HG02759 (cell line): ENCODE results near the gene PRPSAP2.
"Not testable (repeated sequence)": the region's sequence is repeated elsewhere in the genome, so short reads cannot be mapped to it uniquely, and the experiment has no call there.

ENCODE experiments used
- ATAC-seq: cut with Tn5 transposase; IDR thresholded peaks from one replicate; pipeline ENCODE4 v1.9.1; 2021; ENCODE audit warnings: mild to moderate bottlenecking, moderate library complexity; ENCODE audit not compliant: unreplicated experiment

Gene PRPSAP2

GRCh38 chr17:18937981-18938691 lies 80.2 kb downstream of the PRPSAP2 start:
- ATAC-seq = no peak

GRCh38 chr17:18938692-18939023 lies 80.7 kb downstream of the PRPSAP2 start:
- no peak for ATAC-seq

- ATAC-seq = no peak
Observed at GRCh38 chr17:18944646-18945045, 86.7 kb downstream of the PRPSAP2 start.

DNA sequence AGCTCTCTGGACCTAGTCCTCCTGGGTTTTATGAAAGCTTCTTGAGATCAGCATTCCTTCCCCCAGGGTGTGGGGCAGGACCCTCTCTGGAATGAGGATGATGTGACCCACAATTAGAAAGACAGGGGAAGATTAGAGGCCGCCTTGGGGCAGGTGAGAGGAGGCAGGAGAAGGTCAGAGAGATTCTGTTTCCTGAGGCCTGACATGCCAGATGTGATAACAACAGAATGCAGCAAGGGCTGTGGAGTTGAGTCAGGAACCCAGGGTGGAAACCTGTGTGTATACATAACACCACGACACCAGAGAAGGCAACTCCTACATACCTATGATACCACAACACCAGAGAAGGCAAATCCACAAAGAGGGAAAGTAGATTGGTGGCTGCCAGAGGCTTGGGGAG lies 88.6 kb downstream of the PRPSAP2 start:
- ATAC-seq = no peak

DNA sequence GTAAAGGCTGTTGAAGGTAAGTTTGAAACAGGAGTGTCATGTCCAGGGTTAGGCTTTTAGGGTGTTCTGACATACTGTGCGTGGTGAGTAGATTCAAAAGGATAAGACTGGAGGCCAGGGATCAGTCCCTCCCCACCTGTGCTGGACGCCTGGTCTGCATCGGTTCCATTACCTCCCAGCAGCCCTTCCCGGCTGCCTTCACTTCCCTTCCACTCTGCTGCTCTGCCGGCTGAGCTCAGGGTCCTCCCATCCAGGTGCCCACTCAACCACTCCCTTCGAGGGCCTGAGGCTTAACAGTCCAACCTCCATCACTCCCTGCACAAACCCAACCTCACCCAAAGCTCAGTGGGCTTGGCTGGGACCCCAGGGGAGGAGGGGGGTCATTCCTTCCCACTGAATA lies 89.9 kb downstream of the PRPSAP2 start:
- ATAC-seq = no peak

DNA sequence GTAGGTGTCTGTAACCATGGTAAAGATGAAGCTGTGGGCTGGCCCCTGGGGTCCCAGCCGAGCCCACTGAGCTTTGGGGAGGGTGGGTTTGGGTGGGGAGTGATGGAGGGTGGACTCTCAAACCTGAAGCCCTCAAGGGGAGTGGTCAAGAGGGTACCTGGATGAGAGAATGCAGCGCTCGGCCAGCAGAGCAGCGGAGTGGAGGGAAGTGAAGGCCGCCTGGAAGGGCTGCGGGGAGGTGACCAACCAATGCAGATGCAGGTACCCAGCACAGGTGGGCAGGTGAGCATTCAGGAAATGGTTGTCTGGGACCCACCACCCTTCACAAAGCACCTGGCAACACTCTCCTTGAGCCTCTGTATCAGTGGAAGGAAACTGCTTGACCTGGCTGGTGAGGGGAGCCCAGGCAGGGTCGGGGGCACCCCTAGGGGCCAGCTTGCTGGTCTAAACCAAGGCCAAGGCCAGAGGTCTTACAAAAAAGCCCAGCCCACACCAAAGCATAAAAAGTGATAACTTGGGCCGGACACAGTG lies 90.6 kb downstream of the PRPSAP2 start:
- no peak for ATAC-seq

- no peak for ATAC-seq
Observed at GRCh38 chr17:18949566-18949965, 91.6 kb downstream of the PRPSAP2 start.

- no peak for ATAC-seq
Observed at GRCh38 chr17:18950346-18950745, 92.4 kb downstream of the PRPSAP2 start.

- no peak for ATAC-seq
Observed at GRCh38 chr17:18950944-18951905, 93.3 kb downstream of the PRPSAP2 start.

DNA sequence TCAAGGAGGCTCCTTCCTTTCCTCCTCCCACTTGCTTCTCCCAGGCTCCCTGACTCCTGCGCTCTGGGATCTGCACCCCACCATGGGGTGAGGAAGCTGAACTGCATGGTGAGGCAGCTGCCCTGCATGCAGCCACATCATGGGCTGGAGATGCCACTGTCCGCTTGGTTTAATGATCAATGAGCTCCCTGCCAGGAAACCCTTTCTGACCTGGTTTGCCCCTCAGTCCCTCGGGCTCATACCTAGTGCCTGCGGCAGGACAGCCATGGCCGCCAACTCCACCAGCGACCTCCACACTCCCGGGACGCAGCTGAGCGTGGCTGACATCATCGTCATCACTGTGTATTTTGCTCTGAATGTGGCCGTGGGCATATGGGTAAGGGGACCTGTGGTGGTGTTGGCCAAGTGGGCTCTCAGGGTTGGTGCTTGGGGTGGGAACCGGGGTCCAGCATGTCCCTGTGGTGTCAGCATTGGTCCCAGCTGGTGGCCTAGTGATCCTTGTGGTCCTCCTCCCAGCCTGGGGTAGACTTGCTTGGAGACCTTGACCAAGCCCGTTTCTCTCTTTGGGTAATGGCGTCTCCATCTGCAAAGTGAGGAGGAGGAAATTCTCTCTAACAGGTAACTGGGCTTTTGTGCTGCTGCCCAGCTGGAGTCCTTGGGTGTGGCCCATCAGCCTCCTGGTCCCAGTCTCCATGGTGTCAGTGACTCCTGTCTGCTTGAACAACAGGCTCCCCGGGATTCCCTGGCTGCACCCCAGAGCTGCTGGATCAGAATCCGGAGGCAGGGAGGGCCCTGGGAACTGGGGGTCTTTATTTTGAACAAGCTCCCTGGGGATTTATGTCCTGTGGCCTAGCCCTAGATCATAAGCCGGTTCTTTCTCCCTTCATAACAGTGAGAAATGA lies 94.3 kb downstream of the PRPSAP2 start, which contains the start of gene SLC5A10:
Gene SLC5A10 (plus strand): TSS at position 225 of the 902 bp plus-strand sequence. CDS start 41 bp downstream, at position 266.
- ATAC-seq = no peak

DNA sequence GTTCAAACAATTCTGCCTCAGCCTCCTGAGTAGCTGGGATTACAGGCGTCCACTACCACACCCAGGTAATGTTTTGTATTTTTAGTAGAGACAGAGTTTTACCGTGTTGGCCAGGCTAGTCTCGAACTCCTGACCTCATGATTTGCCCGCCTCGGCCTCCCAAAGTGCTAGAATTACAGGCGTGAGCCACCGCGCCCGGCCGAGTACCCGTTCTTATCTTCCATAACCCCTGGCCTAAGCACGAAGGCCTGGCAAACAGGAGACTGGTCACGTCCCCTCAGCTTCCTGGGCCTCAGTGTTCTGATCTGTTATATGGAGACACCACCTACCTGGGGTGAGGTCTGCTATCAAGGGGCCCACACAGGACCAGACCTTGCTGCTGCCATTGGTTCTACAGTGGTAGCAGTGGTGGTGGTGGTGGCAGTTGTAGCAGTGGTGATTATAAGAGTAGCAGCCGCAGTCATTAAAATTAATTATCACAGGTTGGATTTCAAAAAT lies 95.3 kb downstream of the PRPSAP2 start:
- ATAC-seq = no peak

GRCh38 chr17:18954321-18954720 lies 96.4 kb downstream of the PRPSAP2 start:
- no peak for ATAC-seq

DNA sequence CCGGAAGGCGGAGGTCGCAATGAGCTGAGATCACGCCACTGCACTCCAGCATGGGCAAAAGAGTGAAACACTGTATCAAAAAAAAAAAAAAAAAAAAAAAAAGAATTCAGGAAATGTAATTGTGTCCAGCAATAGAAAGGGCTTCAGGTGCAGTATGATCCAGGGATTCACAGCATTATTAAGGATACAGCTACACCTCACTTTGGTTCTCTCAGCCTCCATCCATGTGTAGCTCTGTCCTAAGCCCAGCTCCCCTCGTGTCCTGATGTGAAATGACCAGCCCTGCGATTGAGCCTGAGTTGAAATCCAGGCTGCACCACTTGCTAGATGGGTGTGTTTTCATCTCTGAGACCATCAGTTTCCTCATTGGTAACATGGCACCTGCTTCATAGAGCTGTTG lies 97.1 kb downstream of the PRPSAP2 start:
- no peak for ATAC-seq

DNA sequence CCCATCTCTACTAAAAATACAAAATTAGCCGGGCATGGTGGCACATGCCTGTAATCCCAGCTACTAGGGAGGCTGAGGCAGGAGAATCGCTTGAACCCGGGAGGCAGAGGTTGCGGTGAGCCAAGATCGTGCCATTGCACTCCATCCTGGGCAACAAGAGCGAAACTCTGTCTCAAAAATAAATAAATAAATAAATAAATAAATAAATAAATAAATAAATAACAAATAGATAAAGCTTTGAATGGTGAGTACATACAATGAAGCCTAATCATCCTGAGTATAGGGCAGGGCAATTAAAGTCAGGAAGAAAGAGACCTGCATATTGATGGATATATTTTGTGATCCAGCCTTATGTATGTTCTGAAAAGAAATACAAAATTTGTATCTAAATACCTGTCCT lies 98.1 kb downstream of the PRPSAP2 start:
- ATAC-seq = not testable (repeated sequence)

DNA sequence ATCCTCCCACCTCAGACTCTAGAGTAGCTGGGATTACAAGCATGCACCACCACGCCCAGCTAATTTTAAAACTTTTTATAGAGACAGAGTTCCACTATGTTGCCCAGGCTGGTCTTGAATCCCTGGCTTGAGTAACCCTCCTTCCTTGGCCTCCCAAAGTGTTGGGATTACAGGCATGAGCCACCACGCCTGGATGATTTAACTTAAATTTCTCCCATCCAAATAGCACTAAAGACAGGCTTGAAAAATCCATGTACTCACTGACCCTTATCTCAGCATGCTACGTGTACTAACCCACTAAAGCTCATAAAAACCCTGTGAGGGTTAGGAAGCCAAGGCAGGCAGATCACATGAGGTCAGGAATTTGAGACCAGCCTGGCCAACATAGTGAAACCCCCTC lies 98.7 kb downstream of the PRPSAP2 start:
- ATAC-seq = no peak

- ATAC-seq = no peak
Observed at GRCh38 chr17:18957831-18958230, 99.9 kb downstream of the PRPSAP2 start.

- no peak for ATAC-seq
Observed at GRCh38 chr17:18958611-18959010, 100.7 kb downstream of the PRPSAP2 start.

DNA sequence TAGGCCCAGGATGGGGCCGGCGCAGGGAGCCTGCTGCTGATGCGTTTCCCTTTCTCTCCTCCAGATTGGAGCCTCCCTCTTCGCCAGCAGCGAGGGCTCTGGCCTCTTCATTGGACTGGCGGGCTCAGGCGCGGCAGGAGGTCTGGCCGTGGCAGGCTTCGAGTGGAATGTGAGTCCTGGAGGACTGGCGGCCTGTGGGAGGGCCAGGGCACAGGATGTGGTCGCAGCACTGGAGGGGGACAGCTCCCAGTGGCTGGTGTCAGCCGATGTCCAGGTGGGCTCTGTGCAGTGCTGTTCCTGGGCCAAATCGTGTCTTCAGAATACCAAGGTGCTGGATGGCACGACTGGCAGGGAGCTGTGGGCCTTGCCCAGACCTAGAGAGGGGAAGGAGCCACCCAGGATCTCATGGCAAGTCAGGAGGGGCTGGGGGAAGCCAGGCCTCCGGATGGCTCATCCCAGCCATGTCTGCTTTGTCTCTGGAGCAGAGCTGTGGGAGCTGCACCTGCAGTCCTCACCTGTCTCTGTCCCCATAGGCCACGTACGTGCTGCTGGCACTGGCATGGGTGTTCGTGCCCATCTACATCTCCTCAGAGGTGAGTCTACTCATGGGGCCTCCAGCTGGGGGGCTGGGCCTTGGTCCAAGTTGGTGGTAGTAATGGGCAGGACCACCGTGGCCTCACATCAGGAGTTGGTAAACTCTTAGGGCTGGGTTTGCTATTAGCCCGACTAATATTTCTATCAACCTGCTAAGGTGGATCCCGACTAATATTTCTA lies 101.3 kb downstream of the PRPSAP2 start:
- no peak for ATAC-seq

GRCh38 chr17:18959845-18960240 lies 101.9 kb downstream of the PRPSAP2 start:
- ATAC-seq = no peak

GRCh38 chr17:18960241-18960665 lies 102.3 kb downstream of the PRPSAP2 start:
- no peak for ATAC-seq
